Hepatocyte (in vitro differentiated cells): ENCODE data around the gene MOB3B.

ENCODE experiments used
- EZH2 ChIP-seq: fragments of 200-600 bp; sonication (generic); IDR thresholded peaks from 2 replicates; pipeline ENCODE4 v1.6.1; 2016; ENCODE audit warnings: antibody characterized with exemption, mild to moderate bottlenecking, borderline replicate concordance
- TF ChIP-seq, protein P1 (sequence below): fragments of 200-600 bp; sonication (generic); IDR thresholded peaks from 2 replicates; pipeline ENCODE4 v1.5.1; 2016; ENCODE audit warnings: antibody characterized with exemption, mild to moderate bottlenecking; ENCODE audit not compliant: poor library complexity

DNA sequence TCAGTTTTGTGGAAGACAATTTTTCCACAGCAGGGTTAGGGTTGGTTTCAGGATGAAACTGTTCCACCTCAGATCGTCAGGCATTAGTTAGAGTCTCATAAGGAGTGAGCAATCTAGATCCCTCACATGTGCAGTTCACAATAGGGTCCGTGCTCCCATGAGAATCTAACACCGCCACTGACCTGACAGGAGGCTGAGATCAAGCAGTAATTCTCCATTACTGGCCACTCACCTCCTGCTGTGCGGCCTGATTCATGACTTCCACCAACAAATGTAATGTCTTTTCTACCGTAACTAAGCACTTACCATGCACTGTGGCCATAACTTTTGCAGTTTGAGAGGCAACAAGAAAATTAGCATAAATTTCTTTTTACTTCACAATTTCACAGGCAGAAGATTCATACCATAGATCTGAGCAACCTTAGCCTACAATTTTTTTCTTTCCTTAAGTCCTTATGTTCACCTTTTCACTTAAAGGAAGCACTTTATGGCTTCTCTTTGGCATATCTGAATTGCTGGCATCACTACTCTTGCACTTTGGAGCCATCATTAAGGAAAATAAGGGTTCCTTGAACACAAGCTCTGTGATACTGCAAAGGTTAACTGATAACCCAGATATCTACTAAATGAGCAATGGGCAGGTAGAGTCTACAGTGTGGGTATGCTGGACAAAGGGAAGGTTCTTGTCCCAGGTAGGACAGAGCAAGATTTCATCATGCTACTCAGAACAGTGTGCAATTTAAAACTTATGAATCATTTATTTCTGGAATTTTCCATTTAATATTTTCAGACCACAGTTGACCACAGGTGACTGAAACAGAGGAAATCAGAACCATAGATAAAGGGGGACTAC, 88.5 kb downstream of the MOB3B start:
- no peak for TF ChIP-seq EZH2
- TF ChIP-seq, protein P1, sequence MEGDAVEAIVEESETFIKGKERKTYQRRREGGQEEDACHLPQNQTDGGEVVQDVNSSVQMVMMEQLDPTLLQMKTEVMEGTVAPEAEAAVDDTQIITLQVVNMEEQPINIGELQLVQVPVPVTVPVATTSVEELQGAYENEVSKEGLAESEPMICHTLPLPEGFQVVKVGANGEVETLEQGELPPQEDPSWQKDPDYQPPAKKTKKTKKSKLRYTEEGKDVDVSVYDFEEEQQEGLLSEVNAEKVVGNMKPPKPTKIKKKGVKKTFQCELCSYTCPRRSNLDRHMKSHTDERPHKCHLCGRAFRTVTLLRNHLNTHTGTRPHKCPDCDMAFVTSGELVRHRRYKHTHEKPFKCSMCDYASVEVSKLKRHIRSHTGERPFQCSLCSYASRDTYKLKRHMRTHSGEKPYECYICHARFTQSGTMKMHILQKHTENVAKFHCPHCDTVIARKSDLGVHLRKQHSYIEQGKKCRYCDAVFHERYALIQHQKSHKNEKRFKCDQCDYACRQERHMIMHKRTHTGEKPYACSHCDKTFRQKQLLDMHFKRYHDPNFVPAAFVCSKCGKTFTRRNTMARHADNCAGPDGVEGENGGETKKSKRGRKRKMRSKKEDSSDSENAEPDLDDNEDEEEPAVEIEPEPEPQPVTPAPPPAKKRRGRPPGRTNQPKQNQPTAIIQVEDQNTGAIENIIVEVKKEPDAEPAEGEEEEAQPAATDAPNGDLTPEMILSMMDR = no peak
